ENCODE measurements around the gene C10orf67.

- TF ChIP-seq, protein P1, sequence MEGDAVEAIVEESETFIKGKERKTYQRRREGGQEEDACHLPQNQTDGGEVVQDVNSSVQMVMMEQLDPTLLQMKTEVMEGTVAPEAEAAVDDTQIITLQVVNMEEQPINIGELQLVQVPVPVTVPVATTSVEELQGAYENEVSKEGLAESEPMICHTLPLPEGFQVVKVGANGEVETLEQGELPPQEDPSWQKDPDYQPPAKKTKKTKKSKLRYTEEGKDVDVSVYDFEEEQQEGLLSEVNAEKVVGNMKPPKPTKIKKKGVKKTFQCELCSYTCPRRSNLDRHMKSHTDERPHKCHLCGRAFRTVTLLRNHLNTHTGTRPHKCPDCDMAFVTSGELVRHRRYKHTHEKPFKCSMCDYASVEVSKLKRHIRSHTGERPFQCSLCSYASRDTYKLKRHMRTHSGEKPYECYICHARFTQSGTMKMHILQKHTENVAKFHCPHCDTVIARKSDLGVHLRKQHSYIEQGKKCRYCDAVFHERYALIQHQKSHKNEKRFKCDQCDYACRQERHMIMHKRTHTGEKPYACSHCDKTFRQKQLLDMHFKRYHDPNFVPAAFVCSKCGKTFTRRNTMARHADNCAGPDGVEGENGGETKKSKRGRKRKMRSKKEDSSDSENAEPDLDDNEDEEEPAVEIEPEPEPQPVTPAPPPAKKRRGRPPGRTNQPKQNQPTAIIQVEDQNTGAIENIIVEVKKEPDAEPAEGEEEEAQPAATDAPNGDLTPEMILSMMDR (IDR thresholded peaks at IDR 0.05) = no peak
- TF ChIP-seq POLR2A (IDR thresholded peaks at IDR 0.05; ENCODE audit: low read depth) (no peak), POLR2AphosphoS5 (IDR thresholded peaks at IDR 0.05) (no peak), EP300 (IDR thresholded peaks at IDR 0.05) (no peak)
Observed at GRCh38 chr10:23383637-23384036, 39.0 kb upstream of the C10orf67 start.
